Fibroblast of the aortic adventitia (primary cell): ENCODE measurements around the gene KRTAP10-4. TPM values are rescaled to one million over a fixed set of nuclear protein-coding genes. Genes with fewer than 3 reads are reported as not detected.
"Not testable (repeated sequence)": the region's sequence is repeated elsewhere in the genome, so short reads cannot be mapped to it uniquely, and the experiment has no call there.

Source experiments
- DNase-seq: peaks from one replicate; pipeline ENCODE4 v3.0.0-alpha.2; 2010; ENCODE audit warnings: low read depth
- H3K4me3 ChIP-seq: 2 replicates; pipeline ENCODE4 v1.5.1; 2011; ENCODE audit warnings: low read depth, mild to moderate bottlenecking, control low read depth, low read length, moderate library complexity
- CTCF ChIP-seq: IDR thresholded peaks from 2 replicates; pipeline ENCODE4 v1.5.1; 2011; ENCODE audit warnings: mild to moderate bottlenecking, low read length, control low read depth, inconsistent platforms; ENCODE audit not compliant: insufficient read depth
- total RNA-seq: library from RNA; depleted of rRNA; stranded (reverse); fragments of >200 nt; gene quantifications from 2 replicates; pipeline ENCODE4 v1.2.3, GENCODE V29; 2012; ENCODE audit warnings: low replicate concordance

Gene KRTAP10-4
- total RNA-seq, 1 donor = not detected

GRCh38 chr21:44552136-44552535 is 21.4 kb upstream of the KRTAP10-4 start:
- DNase-seq = no peak
- TF ChIP-seq CTCF = no peak

GRCh38 chr21:44552681-44553080 is 20.8 kb upstream of the KRTAP10-4 start:
- no peak overlapping the region for H3K4me3 ChIP-seq
- TF ChIP-seq CTCF = no peak
- DNase-seq = no peak

More at GRCh38 chr21:44552136-44552535, 21.4 kb upstream of the KRTAP10-4 start:
- H3K4me3 ChIP-seq = no peak overlapping the region

GRCh38 chr21:44555200-44555875 is 18.2 kb upstream of the KRTAP10-4 start:
- no peak for DNase-seq
- TF ChIP-seq CTCF = no peak
- no peak overlapping the region for H3K4me3 ChIP-seq

- no peak overlapping the region for H3K4me3 ChIP-seq
- TF ChIP-seq CTCF = no peak
- DNase-seq = no peak
Observed at GRCh38 chr21:44556879-44557278, 16.6 kb upstream of the KRTAP10-4 start.

- no peak overlapping the region for H3K4me3 ChIP-seq
- TF ChIP-seq CTCF = no peak
Observed at GRCh38 chr21:44557491-44558328, 15.8 kb upstream of the KRTAP10-4 start.

GRCh38 chr21:44558329-44558675 is 15.2 kb upstream of the KRTAP10-4 start:
- H3K4me3 ChIP-seq, DNase-seq: not testable (repeated sequence)

More at GRCh38 chr21:44557491-44558328, 15.8 kb upstream of the KRTAP10-4 start:
- DNase-seq = no peak

GRCh38 chr21:44558695-44559094 is 14.8 kb upstream of the KRTAP10-4 start, which contains the start of gene KRTAP10-3:
TSS of gene KRTAP10-3 (minus strand) at chr21:44558795. CDS start at chr21:44558715, 80 bp downstream.
- no peak for DNase-seq
- H3K4me3 ChIP-seq = no peak within 1 kb of the TSS
- TF ChIP-seq CTCF = no peak
